Measurements from ENCODE around the gene TRAPPC6A. TPM values are rescaled to one million over a fixed set of nuclear protein-coding genes. Genes with fewer than 3 reads are reported as not detected.

The TRAPPC6A gene
- total RNA-seq, 4 donors from 2014 or later, result 55.9 to 82.3 (median 71.8) TPM

DNA sequence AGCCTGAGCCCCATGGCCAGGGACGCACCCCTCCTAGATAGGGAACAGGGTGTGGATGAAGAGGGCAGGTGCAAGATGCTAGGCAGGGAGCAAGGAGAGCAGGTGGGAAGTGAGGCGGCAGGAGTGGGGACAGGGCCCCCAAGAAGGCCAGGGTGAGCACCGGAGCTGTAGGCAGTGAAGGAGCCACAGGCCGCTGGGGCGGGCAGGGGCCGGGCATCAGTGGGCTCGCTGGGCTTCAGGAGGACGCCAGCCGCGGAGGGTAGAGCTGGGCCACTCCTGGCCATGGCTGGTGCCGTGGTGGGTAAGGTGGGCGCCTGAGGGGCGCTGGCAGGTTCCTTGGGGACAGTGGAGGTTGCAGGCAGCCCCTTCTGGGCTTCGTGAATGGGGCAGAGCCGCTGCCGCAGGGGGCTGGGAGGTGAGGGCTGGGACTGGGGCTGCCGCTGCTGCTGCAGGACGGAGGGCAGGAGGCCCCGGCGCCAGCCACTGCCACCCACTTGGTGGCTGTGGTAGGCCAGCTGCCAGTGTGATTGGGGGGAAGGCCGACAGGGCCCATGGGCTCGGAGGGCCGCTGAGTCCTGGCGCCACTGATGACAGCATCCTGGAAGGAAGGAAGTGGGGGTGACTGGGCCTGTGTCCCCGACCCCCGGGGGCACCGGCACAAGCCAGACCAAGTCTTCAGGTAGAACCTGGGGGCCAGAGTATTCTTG lies 19.4 kb downstream of the TRAPPC6A start:
- no peak for DNase-seq (ENCODE audit: low spot score in 2 of 2)
- TF ChIP-seq POLR2A (IDR thresholded peaks at IDR 0.05), result no peak
- no peak for TF ChIP-seq EP300 (IDR thresholded peaks at IDR 0.05)
- no peak for TF ChIP-seq CTCF (IDR thresholded peaks at IDR 0.05)
- TF ChIP-seq POLR2AphosphoS5 (IDR thresholded peaks at IDR 0.05), result no peak
- H3K27me3 ChIP-seq, result peaks cover 4% of the 10 kb centered on the region
- H3K36me3 ChIP-seq, result no peaks in the 10 kb centered on the region
- 87% methylated on average over 21 of the region's 27 CpGs for WGBS
- H3K4me3 ChIP-seq, result no peak overlapping the region
- H3K9me3 ChIP-seq, result no peaks in the 10 kb centered on the region
- peaks cover 70% of the 10 kb centered on the region for H3K4me1 ChIP-seq
- H3K27ac ChIP-seq, result no peak overlapping the region

- WGBS, result 65% methylated on average over 11 of the region's 11 CpGs
- H3K4me1 ChIP-seq, result peaks cover 70% of the 10 kb centered on the region
- no peaks in the 10 kb centered on the region for H3K36me3 ChIP-seq
- H3K9me3 ChIP-seq, result no peaks in the 10 kb centered on the region
- peak overlapping the region; percentile 73 for H3K27ac ChIP-seq
- peaks cover 15% of the 10 kb centered on the region for H3K27me3 ChIP-seq
- TF ChIP-seq EP300 (IDR thresholded peaks at IDR 0.05), result no peak
- no peak for TF ChIP-seq POLR2A (IDR thresholded peaks at IDR 0.05)
- TF ChIP-seq POLR2AphosphoS5 (IDR thresholded peaks at IDR 0.05), result no peak
- TF ChIP-seq CTCF (IDR thresholded peaks at IDR 0.05), result no peak
- no peak for DNase-seq (ENCODE audit: low spot score in 2 of 2)
- H3K4me3 ChIP-seq, result no peak overlapping the region
Measured at GRCh38 chr19:45156751-45157150, 21.3 kb downstream of the TRAPPC6A start.

GRCh38 chr19:45156011-45156630 lies 21.9 kb downstream of the TRAPPC6A start:
- WGBS, result 100% methylated on average over 1 of the region's 11 CpGs
- Histone ChIP-seq H3K4me1 (peaks cover 70% of the 10 kb centered on the region), H3K36me3 (no peaks in the 10 kb centered on the region), H3K27ac (peak overlapping the region; percentile 73), H3K9me3 (no peaks in the 10 kb centered on the region), H3K4me3 (no peak overlapping the region), H3K27me3 (peaks cover 17% of the 10 kb centered on the region)
- TF ChIP-seq POLR2AphosphoS5 (IDR thresholded peaks at IDR 0.05) (no peak), POLR2A (IDR thresholded peaks at IDR 0.05) (no peak), EP300 (IDR thresholded peaks at IDR 0.05) (no peak), CTCF (IDR thresholded peaks at IDR 0.05) (no peak)
- no peak for DNase-seq (ENCODE audit: low spot score in 2 of 2)

DNA sequence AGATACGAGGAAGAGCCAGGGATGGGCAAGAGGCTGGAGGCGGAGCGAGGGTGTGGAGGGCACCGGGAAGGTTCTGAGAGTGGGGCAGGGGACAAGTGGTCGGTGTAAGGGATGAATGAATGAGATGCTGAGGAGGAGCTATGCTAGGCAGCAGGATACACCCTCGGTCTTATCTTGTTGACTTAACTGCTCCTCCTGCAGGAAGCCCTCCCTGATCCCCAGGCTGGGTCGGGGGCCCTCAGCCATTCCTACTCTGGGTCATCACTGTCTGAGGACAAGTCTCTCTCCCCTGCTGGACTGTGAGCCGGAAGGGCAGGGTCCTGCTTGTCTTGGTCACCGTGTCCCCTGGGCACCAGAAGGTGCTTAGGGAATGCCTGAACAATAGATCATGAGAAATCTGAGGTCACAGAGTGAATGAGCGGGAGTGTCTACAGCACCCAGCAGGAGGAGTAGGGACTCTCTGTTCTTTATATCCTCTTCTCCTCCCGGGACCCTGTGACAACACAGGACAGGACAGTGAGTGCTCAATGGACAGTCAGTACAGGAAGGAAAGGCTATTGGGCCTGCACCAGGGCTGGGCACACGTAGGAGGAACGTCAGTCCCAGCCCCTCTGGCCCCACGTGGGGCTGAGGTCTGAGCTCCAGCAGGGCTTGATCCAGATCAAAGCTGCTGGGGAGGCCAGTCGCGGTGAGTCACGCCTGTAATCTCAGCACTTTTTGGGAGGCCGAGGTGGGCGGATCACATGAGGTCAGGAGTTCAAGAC lies 23.8 kb downstream of the TRAPPC6A start:
- no peak for DNase-seq (ENCODE audit: low spot score in 2 of 2)
- Histone ChIP-seq H3K4me3 (peak overlapping the region; percentile 38), H3K27me3 (peaks cover 15% of the 10 kb centered on the region), H3K36me3 (no peaks in the 10 kb centered on the region), H3K4me1 (peaks cover 59% of the 10 kb centered on the region), H3K27ac (peak overlapping the region; percentile 8), H3K9me3 (no peaks in the 10 kb centered on the region)
- no peak for TF ChIP-seq POLR2A (IDR thresholded peaks at IDR 0.05)
- TF ChIP-seq POLR2AphosphoS5 (IDR thresholded peaks at IDR 0.05), result no peak
- no peak for TF ChIP-seq EP300 (IDR thresholded peaks at IDR 0.05)
- no peak for TF ChIP-seq CTCF (IDR thresholded peaks at IDR 0.05)
- 57% methylated on average over 16 of the region's 19 CpGs for WGBS

Measured in suprapubic skin (tissue), 4 donors.